Chondrocyte (in vitro differentiated cells): ENCODE data around the gene GUCA2B. TPM values are rescaled to one million over a fixed set of nuclear protein-coding genes. Genes with fewer than 3 reads are reported as not detected.

ENCODE experiments used
- DNase-seq: peaks from one replicate; pipeline ENCODE4 v3.0.0; 2021; ENCODE audit warnings: mixed read lengths, low spot score
- H3K27ac Mint-ChIP-seq: one replicate; pipeline ENCODE4 v1.8.0; 2021; ENCODE audit warnings: mild to moderate bottlenecking, moderate library complexity, mixed read lengths; ENCODE audit not compliant: unreplicated experiment
- H3K27me3 Mint-ChIP-seq: 2 replicates; pipeline ENCODE4 v1.8.0; 2021; ENCODE audit warnings: low read depth, mixed read lengths
- H3K36me3 Mint-ChIP-seq: 2 replicates; pipeline ENCODE4 v1.8.0; 2021; ENCODE audit warnings: low read depth, mixed read lengths
- H3K4me1 Mint-ChIP-seq: 2 replicates; pipeline ENCODE4 v1.8.0; 2021; ENCODE audit warnings: low read depth, mild to moderate bottlenecking, mixed read lengths
- H3K4me3 Mint-ChIP-seq: one replicate; pipeline ENCODE4 v1.8.0; 2021; ENCODE audit warnings: mild to moderate bottlenecking, moderate library complexity, mixed read lengths; ENCODE audit not compliant: unreplicated experiment
- H3K9me3 Mint-ChIP-seq: 2 replicates; pipeline ENCODE4 v1.8.0; 2021; ENCODE audit warnings: low read depth, mixed read lengths
- CTCF ChIP-seq: fragments of 200-600 bp; sonication (generic); IDR thresholded peaks from 2 replicates; pipeline ENCODE4 v1.5.0; 2021; ENCODE audit warnings: antibody characterized with exemption, mild to moderate bottlenecking, moderate library complexity
- total RNA-seq: library from RNA; stranded (reverse); gene quantifications from 3 replicates; pipeline ENCODE4 v1.2.1, GENCODE V29; 2021

The GUCA2B gene
- total RNA-seq, 1 donor from 2014 or later: not detected

DNA sequence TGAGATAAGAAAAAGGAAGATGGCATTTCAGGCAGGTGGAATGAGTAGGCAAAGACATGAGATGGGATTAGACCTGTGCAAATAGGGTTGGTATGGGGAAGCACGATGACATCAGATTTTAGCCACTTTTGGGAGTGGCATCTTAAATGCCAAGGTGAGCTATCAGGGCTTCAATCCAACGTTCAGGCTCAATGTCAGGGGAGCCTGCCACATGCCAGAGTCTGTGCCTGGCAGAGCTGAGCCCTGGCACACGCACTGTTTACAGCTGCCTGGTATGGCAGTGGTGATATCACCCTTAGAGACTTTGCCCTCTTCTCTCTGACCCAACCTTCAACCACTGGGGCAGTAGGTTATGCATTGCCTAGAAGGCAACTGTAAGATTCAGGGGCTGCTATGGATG lies 1.1 kb upstream of the GUCA2B start:
- H3K9me3 Mint-ChIP-seq: no peaks in the 10 kb centered on the region
- no peak for DNase-seq
- no peak for TF ChIP-seq CTCF
- no peak overlapping the region for H3K4me3 Mint-ChIP-seq
- H3K36me3 Mint-ChIP-seq: no peaks in the 10 kb centered on the region
- peaks cover 34% of the 10 kb centered on the region for H3K27me3 Mint-ChIP-seq
- no peaks in the 10 kb centered on the region for H3K4me1 Mint-ChIP-seq
- H3K27ac Mint-ChIP-seq: no peak overlapping the region

DNA sequence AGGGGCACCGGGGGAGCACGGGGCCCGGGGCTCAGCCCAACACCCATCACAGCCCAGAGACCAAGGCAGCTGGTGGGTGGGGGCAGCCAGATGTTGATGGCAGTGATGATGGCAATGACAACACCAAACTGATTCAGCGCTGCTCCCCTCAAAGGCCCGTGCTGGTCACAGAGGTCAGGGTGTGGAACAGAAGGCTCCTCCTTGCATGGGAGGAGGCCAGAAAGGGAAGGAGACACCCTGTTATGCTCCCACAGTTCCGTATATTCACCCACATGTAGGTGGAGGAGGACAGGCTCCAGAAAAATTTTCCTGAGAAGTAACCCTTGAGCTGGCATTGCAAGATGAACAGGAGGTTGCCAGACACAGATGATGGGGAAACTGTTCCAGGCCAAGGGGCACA lies 414 bp downstream of the GUCA2B start:
- Mint-ChIP-seq H3K9me3 (no peaks in the 10 kb centered on the region), H3K4me1 (no peaks in the 10 kb centered on the region), H3K27me3 (peaks cover 34% of the 10 kb centered on the region), H3K36me3 (no peaks in the 10 kb centered on the region), H3K27ac (no peak overlapping the region), H3K4me3 (no peak overlapping the region)
- no peak for DNase-seq
- no peak for TF ChIP-seq CTCF

DNA sequence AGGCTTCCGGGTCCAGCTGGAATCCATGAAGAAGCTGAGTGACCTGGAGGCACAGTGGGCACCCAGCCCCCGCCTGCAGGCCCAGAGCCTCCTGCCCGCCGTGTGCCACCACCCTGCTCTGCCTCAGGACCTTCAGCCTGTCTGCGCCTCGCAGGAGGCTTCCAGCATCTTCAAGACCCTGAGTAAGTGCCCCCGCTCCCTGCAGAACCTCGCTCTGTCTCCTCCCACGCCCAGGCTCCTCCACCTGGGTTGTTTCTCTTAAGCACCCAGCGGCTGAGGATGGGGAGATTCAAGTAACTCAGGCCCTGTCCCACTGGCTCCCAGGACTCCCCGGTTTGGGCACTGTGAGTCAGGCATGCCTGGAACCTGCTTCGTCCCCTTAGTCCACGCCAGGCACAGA lies 1.5 kb downstream of the GUCA2B start:
- H3K27me3 Mint-ChIP-seq: peaks cover 32% of the 10 kb centered on the region
- TF ChIP-seq CTCF: no peak
- DNase-seq: no peak
- no peak overlapping the region for H3K27ac Mint-ChIP-seq
- no peak overlapping the region for H3K4me3 Mint-ChIP-seq
- H3K36me3 Mint-ChIP-seq: no peaks in the 10 kb centered on the region
- H3K9me3 Mint-ChIP-seq: no peaks in the 10 kb centered on the region
- H3K4me1 Mint-ChIP-seq: peaks cover 3% of the 10 kb centered on the region

- Mint-ChIP-seq H3K27me3 (peaks cover 25% of the 10 kb centered on the region), H3K9me3 (peaks cover 2% of the 10 kb centered on the region), H3K27ac (no peak overlapping the region), H3K36me3 (no peaks in the 10 kb centered on the region), H3K4me3 (no peak overlapping the region), H3K4me1 (peaks cover 3% of the 10 kb centered on the region)
- DNase-seq: no peak
- no peak for TF ChIP-seq CTCF
These were observed 2.2 kb downstream of the GUCA2B start for GRCh38 chr1:42155362-42155761.

- TF ChIP-seq CTCF: no peak
These were observed 4.5 kb downstream of the GUCA2B start for GRCh38 chr1:42157667-42158066.

More at GRCh38 chr1:42157667-42158066, 4.5 kb downstream of the GUCA2B start:
- Mint-ChIP-seq H3K9me3 (peaks cover 16% of the 10 kb centered on the region), H3K27ac (no peak overlapping the region), H3K4me1 (peaks cover 3% of the 10 kb centered on the region), H3K4me3 (no peak overlapping the region), H3K36me3 (peaks cover 10% of the 10 kb centered on the region), H3K27me3 (peaks cover 12% of the 10 kb centered on the region)
- DNase-seq: no peak
